ENCODE measurements around the gene C1orf141.

GRCh38 chr1:67088440-67088839 lies 46.3 kb downstream of the C1orf141 start:
- TF ChIP-seq CTCF (conservative IDR thresholded peaks at IDR 0.05 in 1 of 2, IDR thresholded peaks at IDR 0.05 in 1 of 2; ENCODE audit: extremely low read depth in 1 of 2, insufficient read depth in 1 of 2, low read depth in 1 of 2, low read length in 2 of 2) (no peak), EZH2 (IDR thresholded peaks at IDR 0.05; ENCODE audit: borderline replicate concordance, low read length) (no peak)

All from mammary epithelial cell (primary cell).